B cell (primary cell): ENCODE data around the gene CGNL1. TPM values are rescaled to one million over a fixed set of nuclear protein-coding genes. Genes with fewer than 3 reads are reported as not detected.

Experiments
- ATAC-seq: fragments of 200-7000 bp; cut with Tn5 transposase; one replicate; pipeline ENCODE4 v1.10.0; 2021; ENCODE audit warnings: low read depth, mild to moderate bottlenecking, moderate number of reproducible peaks, moderate library complexity
- CTCF ChIA-PET: fragments of 350-600 bp; sonication (Branson Sonifier 250); formaldehyde crosslinking; loops from one replicate; lab custom pipeline; 2021; ENCODE audit warnings: antibody characterized with exemption, inconsistent platforms; lab: Charles Lee
- POLR2A ChIA-PET: fragments of 350-600 bp; sonication (Branson Sonifier 250); formaldehyde crosslinking; loops from one replicate; lab custom pipeline; 2021; ENCODE audit warnings: antibody characterized with exemption; lab: Charles Lee
- DNase-seq: peaks from one replicate; pipeline ENCODE4 v3.0.0; 2013
- H2AFZ ChIP-seq: 2 replicates; pipeline ENCODE4 v1.6.1; 2012; ENCODE audit warnings: mild to moderate bottlenecking, low read depth, low read length; ENCODE audit not compliant: insufficient read depth, poor library complexity, severe bottlenecking
- H3K27ac ChIP-seq, 2 donors: 1 replicate in 1 of 2; 2 replicates in 1 of 2; pipeline ENCODE4 v1.5.1; 2012 to 2013; ENCODE audit warnings: low read length in 2 of 2, mild to moderate bottlenecking in 2 of 2, moderate library complexity in 1 of 2
- H3K27me3 ChIP-seq, 4 experiments: fragments of 200-600 bp in 1 of 4; sonication (generic) in 1 of 4; replicated peaks in 1 of 4; 1 replicate in 2 of 4; 2 replicates in 2 of 4; pipeline versions ENCODE4 v1.6.1 to v1.7.0; 2013 to 2016; ENCODE audit warnings: low read length in 3 of 4, mild to moderate bottlenecking in 2 of 4, mixed read lengths in 1 of 4, moderate library complexity in 1 of 4; ENCODE audit not compliant: insufficient read depth in 4 of 4, control insufficient read depth in 3 of 4; ENCODE audit errors: control extremely low read depth in 1 of 4
- H3K36me3 ChIP-seq, 2 experiments: replicated peaks in 1 of 2; 1 replicate in 1 of 2; 2 replicates in 1 of 2; pipeline versions ENCODE4 v1.6.1 to v1.7.1; 2013; ENCODE audit warnings: low read length in 1 of 2; ENCODE audit not compliant: insufficient read depth in 2 of 2, control insufficient read depth in 1 of 2; ENCODE audit errors: control extremely low read depth in 1 of 2, extremely low read depth in 1 of 2
- H3K4me1 ChIP-seq, 2 donors: fragments of 200-600 bp in 1 of 2; sonication (generic) in 1 of 2; 1 replicate in 1 of 2; 2 replicates in 1 of 2; pipeline versions ENCODE4 v1.5.1 to v1.6.1; 2013 to 2017; ENCODE audit warnings: low read length in 2 of 2; ENCODE audit not compliant: control insufficient read depth in 2 of 2, insufficient read depth in 2 of 2
- H3K4me2 ChIP-seq: replicated peaks from 2 replicates; pipeline ENCODE3; 2012; ENCODE audit warnings: mild to moderate bottlenecking, low read depth, low read length; ENCODE audit not compliant: poor library complexity, severe bottlenecking
- H3K4me3 ChIP-seq, 5 experiments: fragments of 200-600 bp in 1 of 5; sonication (generic) in 1 of 5; 1 replicate in 3 of 5; 2 replicates in 2 of 5; pipeline versions ENCODE4 v1.5.1 to v1.7.0; 2011 to 2016; ENCODE audit warnings: low read length in 4 of 5, mild to moderate bottlenecking in 4 of 5, low read depth in 2 of 5, control low read depth in 1 of 5, moderate library complexity in 1 of 5; ENCODE audit not compliant: insufficient read depth in 1 of 5; ENCODE audit errors: control extremely low read depth in 1 of 5, extremely low read depth in 1 of 5
- H3K79me2 ChIP-seq: fragments of 200-600 bp; sonication (generic); one replicate; pipeline ENCODE4 v1.6.0; 2016; ENCODE audit warnings: low read length; ENCODE audit not compliant: control insufficient read depth, insufficient read depth
- H3K9ac ChIP-seq: fragments of 200-600 bp; sonication (generic); 2 replicates; pipeline ENCODE4 v1.6.1; 2017; ENCODE audit warnings: mild to moderate bottlenecking, low read length, moderate library complexity
- H3K9me3 ChIP-seq, 3 donors: one replicate each; pipeline versions ENCODE4 v1.6.1 to v1.7.1; 2013; ENCODE audit warnings: low read length in 2 of 3; ENCODE audit not compliant: control insufficient read depth in 2 of 3, insufficient read depth in 1 of 3; ENCODE audit errors: control extremely low read depth in 1 of 3
- H4K20me1 ChIP-seq: 2 replicates; pipeline ENCODE4 v1.6.0; 2012; ENCODE audit warnings: mild to moderate bottlenecking, low read length; ENCODE audit not compliant: insufficient read depth, control insufficient read depth, poor library complexity, severe bottlenecking
- H3K27ac Mint-ChIP-seq: one replicate; pipeline ENCODE4 v1.8.0; 2021; ENCODE audit warnings: mixed read lengths
- H3K27me3 Mint-ChIP-seq: one replicate; pipeline ENCODE4 v1.8.0; 2021; ENCODE audit warnings: mixed read lengths
- H3K4me1 Mint-ChIP-seq: one replicate; pipeline ENCODE4 v1.8.0; 2021; ENCODE audit warnings: mixed read lengths
- H3K4me3 Mint-ChIP-seq: one replicate; pipeline ENCODE4 v1.8.0; 2021; ENCODE audit warnings: mixed read lengths
- H3K9me3 Mint-ChIP-seq: one replicate; pipeline ENCODE4 v1.8.0; 2022; ENCODE audit warnings: mixed read lengths; ENCODE audit not compliant: insufficient read depth
- EZH2 ChIP-seq: IDR thresholded peaks from 2 replicates; pipeline ENCODE4 v1.6.1; 2012; ENCODE audit warnings: borderline replicate concordance, low read depth, mild to moderate bottlenecking, moderate library complexity, low read length; ENCODE audit not compliant: insufficient read depth, poor library complexity, severe bottlenecking
- WGBS: methylation state at CpG from one replicate; pipeline ENCODE4 v1.1.5; 2013; ENCODE audit warnings: missing lambda C conversion rate; ENCODE audit not compliant: insufficient coverage; 5-methylcytosine and 5-hydroxymethylcytosine counted together
- intact Hi-C: fragments of 100-400 bp; cut with micrococcal nuclease; formaldehyde crosslinking; loops from one replicate; pipeline ENCODE4 v1.10.0; 2022
- polyA plus RNA-seq: library from polyadenylated mRNA; depleted of rRNA; stranded (reverse); fragments of >200 nt; gene quantifications from 2 replicates; pipeline ENCODE4 v1.2.3, GENCODE V29; 2012
- total RNA-seq, 2 donors: library from RNA; stranded (reverse); fragments of 120-200 nt in 1 of 2; gene quantifications; 1 replicate in 1 of 2; 2 replicates in 1 of 2; pipeline versions ENCODE4 v1.2.3 to v1.2.4, GENCODE V29; 2013 to 2022
- TF ChIP-seq, protein P1 (sequence below): fragments of 200-600 bp; IDR thresholded peaks from one replicate; pipeline ENCODE4 v1.8.0; 2022; ENCODE audit warnings: antibody characterized with exemption, mild to moderate bottlenecking

The CGNL1 gene
- total and polyA plus RNA-seq, 2 donors (not counting 1 experiment from before 2014, with no cell fraction given) = 0.03 to 0.12 TPM

GRCh38 chr15:57580866-57581265, 204.6 kb downstream of the CGNL1 start:
- no peak for ATAC-seq
- H3K36me3 ChIP-seq = no peaks in the 10 kb centered on the region
- no peak overlapping the region for H3K4me3 ChIP-seq
- H3K9me3 ChIP-seq = peaks cover 0 to 13% (median 13%) of the 10 kb centered on the region in 3 donors
- H4K20me1 ChIP-seq = no peaks in the 10 kb centered on the region
- TF ChIP-seq, protein P1, sequence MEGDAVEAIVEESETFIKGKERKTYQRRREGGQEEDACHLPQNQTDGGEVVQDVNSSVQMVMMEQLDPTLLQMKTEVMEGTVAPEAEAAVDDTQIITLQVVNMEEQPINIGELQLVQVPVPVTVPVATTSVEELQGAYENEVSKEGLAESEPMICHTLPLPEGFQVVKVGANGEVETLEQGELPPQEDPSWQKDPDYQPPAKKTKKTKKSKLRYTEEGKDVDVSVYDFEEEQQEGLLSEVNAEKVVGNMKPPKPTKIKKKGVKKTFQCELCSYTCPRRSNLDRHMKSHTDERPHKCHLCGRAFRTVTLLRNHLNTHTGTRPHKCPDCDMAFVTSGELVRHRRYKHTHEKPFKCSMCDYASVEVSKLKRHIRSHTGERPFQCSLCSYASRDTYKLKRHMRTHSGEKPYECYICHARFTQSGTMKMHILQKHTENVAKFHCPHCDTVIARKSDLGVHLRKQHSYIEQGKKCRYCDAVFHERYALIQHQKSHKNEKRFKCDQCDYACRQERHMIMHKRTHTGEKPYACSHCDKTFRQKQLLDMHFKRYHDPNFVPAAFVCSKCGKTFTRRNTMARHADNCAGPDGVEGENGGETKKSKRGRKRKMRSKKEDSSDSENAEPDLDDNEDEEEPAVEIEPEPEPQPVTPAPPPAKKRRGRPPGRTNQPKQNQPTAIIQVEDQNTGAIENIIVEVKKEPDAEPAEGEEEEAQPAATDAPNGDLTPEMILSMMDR = no peak
- no peak for TF ChIP-seq EZH2
- H3K4me2 ChIP-seq = no peak overlapping the region
- peaks cover 38% of the 10 kb centered on the region for H3K27me3 Mint-ChIP-seq
- no peak overlapping the region for H3K27ac ChIP-seq
- ChIA-PET CTCF (interaction anchor here (2.0 kb wide), 1 partner anchor 9 kb away, joined by 5 read pairs; no protein-coding TSS in a partner anchor), POLR2A (no interaction called here)
- no peak overlapping the region for H3K27ac Mint-ChIP-seq
- peaks cover 3% of the 10 kb centered on the region for H3K9me3 Mint-ChIP-seq
- intact Hi-C loops = no loop called here
- H3K27me3 ChIP-seq = peaks cover 0 to 22% (median 1%) of the 10 kb centered on the region in 4 experiments
- H3K4me3 Mint-ChIP-seq = no peak overlapping the region
- peaks cover 9% of the 10 kb centered on the region for H3K4me1 Mint-ChIP-seq
- DNase-seq = no peak
- peaks cover 6 to 10% of the 10 kb centered on the region in 2 donors for H3K4me1 ChIP-seq
- H3K9ac ChIP-seq = no peak overlapping the region
- no peak overlapping the region for H2AFZ ChIP-seq
- 100% methylated on average over 3 of the region's 5 CpGs for WGBS
- H3K79me2 ChIP-seq = no peaks in the 10 kb centered on the region

DNA sequence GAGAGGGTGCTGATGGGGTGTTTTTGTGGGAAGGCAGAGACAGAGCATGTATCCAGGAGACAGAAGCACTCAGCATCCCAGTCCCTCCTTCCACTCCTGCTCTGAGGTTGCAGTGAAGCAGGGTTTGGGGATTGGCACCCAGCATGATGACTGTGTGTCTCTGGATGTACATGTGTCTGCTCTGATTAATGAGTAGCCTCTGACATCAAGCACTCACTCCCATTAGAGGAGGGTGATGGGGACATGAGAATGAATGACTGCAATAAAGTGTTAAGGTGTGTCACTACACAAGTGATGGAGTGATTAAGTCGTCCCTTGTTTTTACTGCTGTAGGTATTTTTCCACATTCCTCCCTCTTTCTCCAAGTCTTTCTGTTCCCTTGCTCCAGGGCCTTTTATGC, 205.8 kb downstream of the CGNL1 start:
- no peak for ATAC-seq
- peaks cover 38% of the 10 kb centered on the region for H3K27me3 Mint-ChIP-seq

More for the DNA sequence above, 205.8 kb downstream of the CGNL1 start:
- TF ChIP-seq EZH2 = no peak
- TF ChIP-seq, protein P1 = no peak
- no peak for DNase-seq
- no peak overlapping the region for H3K27ac ChIP-seq
- no peak overlapping the region for H3K9ac ChIP-seq
- no peaks in the 10 kb centered on the region for H3K36me3 ChIP-seq
- peaks cover 0 to 22% (median 1%) of the 10 kb centered on the region in 4 experiments for H3K27me3 ChIP-seq
- POLR2A ChIA-PET = no interaction called here
- no peak overlapping the region for H2AFZ ChIP-seq
- no peak overlapping the region for H3K4me2 ChIP-seq
- no CpG with 5 or more reads among the region's 1 CpG for WGBS
- H3K27ac Mint-ChIP-seq = no peak overlapping the region
- intact Hi-C loops = no loop called here
- peaks cover 19 to 22% of the 10 kb centered on the region in 2 donors for H3K4me1 ChIP-seq
- no peaks in the 10 kb centered on the region for H4K20me1 ChIP-seq
- no peak overlapping the region for H3K4me3 ChIP-seq
- CTCF ChIA-PET = no interaction called here
- peaks cover 0 to 13% (median 13%) of the 10 kb centered on the region in 3 donors for H3K9me3 ChIP-seq
- no peak overlapping the region for H3K4me3 Mint-ChIP-seq
- no peaks in the 10 kb centered on the region for H3K79me2 ChIP-seq
- H3K9me3 Mint-ChIP-seq = peaks cover 3% of the 10 kb centered on the region
- peaks cover 17% of the 10 kb centered on the region for H3K4me1 Mint-ChIP-seq
